ENCODE results near the gene SCNN1A.

SCNN1A gene

GRCh38 chr12:6384499-6385436 lies 9.4 kb upstream of the SCNN1A start:
- DNase-seq (ENCODE audit: low read depth), result no peak

- DNase-seq (ENCODE audit: low read depth), result peak; percentile 96
Observed at GRCh38 chr12:6383572-6384498, 8.5 kb upstream of the SCNN1A start, which contains the start of gene LTBR. LTBR (plus strand) TSS chr12:6384162; CDS start chr12:6384359, 197 bp downstream.

DNA sequence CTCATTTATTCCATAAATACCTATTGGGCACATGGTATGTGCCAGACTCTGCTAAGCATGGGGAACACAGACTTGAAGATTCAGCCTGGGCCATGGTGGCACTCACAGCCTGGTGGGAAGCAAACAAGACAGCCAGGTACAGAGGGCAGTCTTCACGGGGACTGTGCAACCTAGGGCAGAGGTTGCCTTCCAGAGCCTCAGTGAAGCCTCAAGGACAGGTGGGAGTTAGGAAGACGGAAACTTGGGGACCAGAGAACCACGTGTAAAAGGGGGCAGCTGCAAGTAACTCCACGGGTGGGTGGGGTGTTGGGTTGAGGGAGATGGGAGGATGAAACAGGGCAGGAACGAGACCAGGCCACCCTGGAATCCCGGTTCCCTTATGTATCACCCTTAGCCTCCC lies 7.6 kb upstream of the SCNN1A start:
- DNase-seq (ENCODE audit: low read depth), result no peak

GRCh38 chr12:6382371-6382770 lies 7.0 kb upstream of the SCNN1A start:
- no peak for DNase-seq (ENCODE audit: low read depth)

DNA sequence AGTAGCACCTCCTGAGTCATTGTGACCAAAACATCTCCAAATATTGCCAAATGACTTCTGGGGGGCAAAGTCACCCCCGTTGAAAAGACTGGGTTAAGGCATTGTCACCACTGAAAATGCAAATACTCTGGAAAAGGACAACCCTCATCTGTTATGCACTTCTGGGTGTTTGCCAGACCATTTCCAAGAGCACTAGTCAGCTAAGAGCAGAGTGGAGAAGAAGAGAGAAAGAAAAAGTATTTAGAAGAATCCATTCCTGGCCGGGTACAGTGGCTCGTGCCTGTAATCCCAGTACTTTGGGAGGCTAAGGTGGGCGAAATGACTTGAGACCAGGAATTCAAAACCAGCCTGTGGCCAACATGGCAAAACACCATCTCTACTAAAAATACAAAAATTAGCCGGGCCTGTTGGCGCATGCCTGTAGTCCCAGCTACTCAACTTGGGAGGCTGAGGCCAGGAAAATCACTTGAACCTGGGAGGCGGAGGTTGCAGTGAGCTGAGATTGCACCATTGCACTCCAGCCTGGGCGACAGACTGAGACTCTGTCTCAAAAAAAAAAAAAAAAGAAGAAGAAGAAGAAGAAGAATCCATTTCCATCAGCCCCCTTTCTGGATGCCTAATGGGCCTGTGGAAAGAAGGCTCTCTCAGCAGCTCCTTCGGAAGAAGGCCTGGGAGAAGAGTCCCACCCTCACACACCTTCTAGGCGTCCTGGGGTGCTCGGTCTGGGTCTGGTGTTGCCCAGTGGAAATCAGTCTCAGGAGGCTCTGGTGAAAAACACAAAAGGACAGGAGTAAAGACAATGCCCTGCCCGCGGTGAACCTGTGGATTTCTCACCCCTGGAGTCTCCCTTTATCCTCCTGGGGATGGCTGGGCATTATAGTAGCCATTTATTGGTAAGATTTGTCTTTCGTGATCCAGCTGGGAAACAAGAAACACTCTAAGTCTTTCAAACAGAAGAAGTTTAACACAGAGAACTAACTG lies 5.1 kb upstream of the SCNN1A start:
- DNase-seq (ENCODE audit: low read depth), result peak; percentile 40

DNA sequence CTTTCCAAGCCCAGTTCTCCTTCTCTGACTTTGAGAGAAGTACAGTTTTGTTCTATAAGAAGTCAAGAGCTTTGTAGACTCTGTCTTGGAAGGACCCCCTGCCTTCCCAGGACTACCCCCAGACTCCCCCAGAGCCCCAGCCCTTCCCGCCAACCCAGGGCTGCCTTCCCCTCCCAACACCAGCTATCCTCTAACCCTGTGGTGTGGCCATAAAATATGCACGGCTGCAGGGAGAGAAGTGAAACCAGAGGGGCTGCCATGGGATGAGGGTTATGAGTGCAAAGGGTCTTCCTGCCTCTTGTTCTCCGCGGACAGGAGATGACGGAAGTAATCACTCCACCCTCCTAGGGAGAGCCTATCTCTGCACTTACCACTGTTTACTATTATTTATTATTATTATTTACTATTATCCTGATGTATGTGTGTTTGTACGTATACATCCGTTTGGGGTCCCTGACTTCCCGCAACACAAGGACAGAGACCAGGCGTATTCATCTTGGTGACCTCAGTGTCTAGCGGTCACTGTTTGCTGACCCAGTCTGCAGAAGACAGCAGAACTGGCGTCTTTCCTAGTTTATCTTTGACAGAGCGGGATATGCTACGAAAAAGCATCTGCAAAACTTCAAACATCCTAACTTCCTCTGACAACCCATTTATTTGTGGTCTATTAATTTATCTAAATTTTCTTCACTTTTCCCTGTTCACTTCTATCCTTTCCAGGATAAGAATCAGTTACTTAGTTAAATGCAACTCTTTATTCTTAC lies 3.5 kb upstream of the SCNN1A start:
- no peak for DNase-seq (ENCODE audit: low read depth)

GRCh38 chr12:6377667-6377994 lies 2.3 kb upstream of the SCNN1A start:
- DNase-seq (ENCODE audit: low read depth), result peak; percentile 47

GRCh38 chr12:6376870-6377666 lies 1.7 kb upstream of the SCNN1A start:
- no peak for DNase-seq (ENCODE audit: low read depth)

- DNase-seq (ENCODE audit: low read depth), result peak; percentile 73
Observed at GRCh38 chr12:6376079-6376869, 911 bp upstream of the SCNN1A start.

DNA sequence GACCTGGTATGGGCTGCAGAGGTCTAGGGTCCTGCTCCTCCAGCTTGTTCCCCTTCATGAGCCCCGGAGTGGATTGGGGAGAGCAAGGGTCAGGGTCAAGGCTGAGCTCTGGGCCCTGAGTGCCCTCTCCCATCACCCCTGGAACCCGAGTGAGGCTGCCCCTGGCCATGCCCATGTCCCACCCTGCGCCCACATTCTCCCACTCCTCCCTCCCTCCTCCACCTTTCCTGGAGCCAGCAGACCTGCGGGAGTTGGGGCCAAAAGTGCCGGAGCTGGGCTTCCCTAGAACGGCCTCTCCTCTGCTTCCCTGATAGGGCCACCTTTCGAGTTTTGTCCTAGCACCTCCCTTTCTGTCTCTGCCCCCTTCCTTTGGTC lies 590 bp downstream of the SCNN1A start:
- DNase-seq (ENCODE audit: low read depth), result no peak

DNA sequence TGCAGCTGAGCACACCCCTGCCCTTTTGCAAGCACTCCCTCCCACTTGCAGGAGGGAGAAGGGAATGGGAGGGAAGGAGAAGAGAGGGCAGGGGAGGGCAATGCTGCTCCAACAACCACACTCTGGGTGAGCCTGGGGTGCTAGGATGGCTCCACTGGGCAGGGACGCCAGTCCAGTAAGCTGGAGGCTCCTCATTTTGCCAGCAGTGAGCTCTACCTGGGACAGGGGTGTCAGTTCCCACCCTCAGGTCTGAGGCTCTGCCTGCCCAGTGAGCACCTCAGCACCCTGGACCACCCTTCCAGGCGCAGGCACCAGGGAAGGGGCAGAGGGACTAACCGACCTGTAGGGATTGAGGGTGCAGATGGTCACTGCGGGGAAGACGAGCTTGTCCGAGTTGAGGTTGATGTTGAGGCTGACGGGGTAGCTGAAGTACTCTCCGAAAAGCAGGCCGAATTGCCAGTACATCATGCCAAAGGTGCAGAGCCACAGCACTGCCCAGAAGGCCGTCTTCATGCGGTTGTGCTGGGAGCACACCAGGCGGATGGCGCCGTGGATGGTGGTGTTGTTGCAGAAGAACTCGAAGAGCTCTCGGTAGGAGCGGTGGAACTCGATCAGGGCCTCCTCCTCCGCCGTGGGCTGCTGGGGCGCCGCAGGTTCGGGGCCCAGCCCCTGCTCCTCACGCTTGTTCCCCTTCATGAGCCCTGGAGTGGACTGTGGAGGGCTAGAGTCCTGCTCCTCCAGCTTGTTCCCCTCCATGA lies 1.2 kb downstream of the SCNN1A start:
- DNase-seq (ENCODE audit: low read depth), result no peak

DNA sequence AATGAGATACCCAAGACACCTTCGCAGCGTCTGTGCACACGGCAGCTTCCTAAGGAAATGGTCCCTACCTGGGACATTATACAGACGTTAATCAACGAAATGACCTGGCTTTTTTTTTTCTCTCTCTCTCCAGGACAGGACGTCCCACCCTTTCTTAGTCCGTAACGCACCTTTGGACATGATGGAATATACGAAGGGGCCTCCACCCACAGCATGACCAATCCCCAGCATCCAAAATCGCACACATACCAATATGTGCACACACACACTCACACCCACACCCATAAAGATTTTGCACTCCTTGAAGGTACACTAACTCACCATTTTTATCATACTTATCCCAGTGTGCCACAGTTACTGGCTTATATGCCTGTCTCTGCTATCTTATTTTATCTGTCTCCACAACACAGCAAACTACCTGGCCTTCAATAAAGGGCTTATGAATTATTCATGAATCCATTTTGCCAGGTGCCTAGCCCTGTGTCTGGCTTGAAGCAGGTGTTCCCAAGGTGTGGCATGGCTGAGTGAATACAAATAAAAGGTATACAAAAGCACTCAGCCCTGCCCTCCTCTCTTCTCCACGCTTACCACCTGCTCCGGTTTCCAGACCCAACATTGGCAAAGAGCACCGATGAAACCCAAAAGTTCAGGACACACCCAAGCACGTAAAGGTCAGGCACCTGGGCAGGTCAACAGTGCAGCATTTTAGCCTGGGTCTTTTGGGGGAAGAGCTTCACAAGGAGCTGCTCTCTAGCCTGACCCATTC lies 2.2 kb downstream of the SCNN1A start:
- DNase-seq (ENCODE audit: low read depth), result no peak

DNA sequence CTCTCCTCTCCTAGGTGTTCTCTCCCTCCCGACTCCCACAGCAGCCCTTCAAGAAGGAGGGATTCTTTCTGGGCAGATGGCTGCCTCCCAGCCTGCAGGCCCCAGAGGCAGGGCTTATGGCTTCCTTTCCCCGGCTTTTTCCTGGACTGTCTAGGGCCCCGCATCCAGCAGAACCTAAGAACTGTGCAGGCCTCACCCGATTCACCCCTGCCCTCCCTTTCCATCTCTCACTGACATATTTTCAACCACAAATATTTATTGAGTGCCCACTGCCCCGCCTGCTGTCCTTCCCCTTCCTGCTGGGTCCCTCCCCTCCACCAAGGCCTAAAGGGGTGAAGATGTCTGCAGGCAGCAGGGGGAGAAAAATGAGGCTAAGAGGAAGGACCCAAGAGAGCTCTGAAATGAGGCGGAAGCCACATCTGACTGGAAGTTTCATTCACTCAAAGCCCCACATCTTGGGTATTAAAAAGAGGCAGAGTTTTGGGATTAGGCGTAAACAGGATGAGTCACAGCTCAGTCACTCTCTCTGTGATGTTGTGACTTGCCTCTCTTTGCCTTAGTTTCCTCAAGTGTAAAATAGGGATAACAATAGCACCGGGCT lies 2.9 kb downstream of the SCNN1A start:
- peak; percentile 88 for DNase-seq (ENCODE audit: low read depth)

- DNase-seq (ENCODE audit: low read depth), result peak; percentile 24
Observed at GRCh38 chr12:6370994-6371754, 4.2 kb downstream of the SCNN1A start.

DNA sequence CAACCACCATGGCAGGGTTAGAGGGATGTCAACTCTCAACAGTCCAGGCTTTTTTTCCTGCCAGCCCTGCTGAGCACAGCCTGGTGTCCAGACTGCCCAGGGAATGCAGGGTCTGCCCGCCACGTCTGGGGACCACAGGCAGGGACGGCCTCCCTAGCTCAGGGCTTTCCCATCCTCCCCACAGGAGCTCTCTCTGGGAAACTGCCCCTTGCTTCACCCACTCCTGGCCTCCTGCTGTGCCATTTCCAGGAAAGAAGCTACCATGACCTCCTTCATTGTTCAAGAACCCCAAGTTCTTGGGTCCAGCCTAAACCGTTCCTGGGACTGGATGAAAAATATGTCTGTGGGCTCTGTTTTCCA lies 4.8 kb downstream of the SCNN1A start:
- DNase-seq (ENCODE audit: low read depth), result no peak

- peak; percentile 61 for DNase-seq (ENCODE audit: low read depth)
Observed at GRCh38 chr12:6369916-6370575, 5.3 kb downstream of the SCNN1A start.
